Peyer's patch (tissue), 4 donors: ENCODE measurements around the gene CATSPERD.
"Not testable (repeated sequence)": the region's sequence is repeated elsewhere in the genome, so short reads cannot be mapped to it uniquely, and the experiment has no call there.

ENCODE experiments used
- CTCF ChIP-seq, 6 experiments: fragments of 450-650 bp in 4 of 6; fragments of 200-600 bp in 2 of 6; sonication (generic) in 1 of 6; IDR thresholded peaks; one replicate each; pipeline ENCODE4 v1.5.1; 2017 to 2019; ENCODE audit warnings: antibody characterized with exemption in 6 of 6, mild to moderate bottlenecking in 3 of 6, moderate library complexity in 1 of 6
- POLR2A ChIP-seq, 2 donors: fragments of 450-650 bp; IDR thresholded peaks; one replicate each; pipeline ENCODE4 v1.5.1; 2017; ENCODE audit warnings: antibody characterized with exemption in 2 of 2, mild to moderate bottlenecking in 2 of 2, moderate library complexity in 2 of 2

GRCh38 chr19:5780916-5781315, 60.5 kb downstream of the CATSPERD start:
- not testable (repeated sequence) for TF ChIP-seq POLR2A, CTCF (IDR thresholded peaks at IDR 0.05)
